IPS DF 4.7 (cell line): ENCODE measurements around the gene KCNN3.

ENCODE experiments used
- DNase-seq: peaks from one replicate; pipeline ENCODE4 v3.0.0-alpha.2; 2013; ENCODE audit warnings: low spot score; ENCODE audit errors: extremely low read depth

Gene KCNN3

DNA sequence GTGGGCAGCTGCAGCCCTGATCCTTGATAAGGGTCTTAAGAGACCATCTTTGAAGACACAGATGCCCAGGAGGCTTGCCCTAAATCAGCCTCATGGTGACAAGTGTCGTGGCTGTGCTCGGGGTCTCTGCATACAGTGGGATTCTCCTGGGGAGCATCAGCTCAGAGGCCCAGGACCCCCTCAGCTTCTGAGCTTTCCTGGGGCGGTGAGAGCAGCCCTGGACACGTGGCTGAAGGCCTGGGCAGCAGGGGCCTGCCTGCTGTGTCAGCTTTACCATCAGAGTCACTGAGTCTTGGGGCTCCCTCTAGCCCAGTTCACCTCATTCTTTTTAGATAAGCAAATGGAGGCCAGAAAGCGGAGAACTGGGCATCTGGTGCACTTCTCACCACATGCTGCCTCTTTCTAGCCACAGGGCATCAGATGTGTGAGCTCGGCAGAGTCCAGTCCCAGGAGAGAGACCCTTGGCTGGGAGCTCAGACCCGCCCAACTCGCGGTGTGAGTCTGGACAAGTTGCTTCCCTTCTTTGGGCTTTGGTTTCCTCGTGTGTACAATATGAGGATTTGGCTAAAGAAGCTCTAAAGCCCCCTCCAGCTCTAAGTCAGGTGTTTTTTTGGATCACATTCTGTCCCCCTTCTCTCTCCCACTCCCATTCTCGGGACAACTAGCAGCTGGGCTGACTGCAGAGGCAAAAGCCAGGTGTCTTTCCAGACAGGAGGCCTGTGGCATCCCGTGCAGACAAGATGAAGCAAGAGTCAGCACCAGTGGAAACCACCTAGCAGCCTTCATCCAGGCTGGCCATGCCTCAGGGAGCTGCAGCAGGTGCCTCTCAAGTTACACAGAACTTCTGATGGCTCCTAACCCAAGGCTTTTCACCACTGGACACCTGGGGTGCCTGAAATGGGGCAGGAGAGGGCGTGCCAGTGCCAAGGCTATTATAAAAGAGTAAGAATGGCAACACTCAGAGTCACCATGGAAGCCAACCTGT lies 119.1 kb downstream of the KCNN3 start:
- no peak for DNase-seq

DNA sequence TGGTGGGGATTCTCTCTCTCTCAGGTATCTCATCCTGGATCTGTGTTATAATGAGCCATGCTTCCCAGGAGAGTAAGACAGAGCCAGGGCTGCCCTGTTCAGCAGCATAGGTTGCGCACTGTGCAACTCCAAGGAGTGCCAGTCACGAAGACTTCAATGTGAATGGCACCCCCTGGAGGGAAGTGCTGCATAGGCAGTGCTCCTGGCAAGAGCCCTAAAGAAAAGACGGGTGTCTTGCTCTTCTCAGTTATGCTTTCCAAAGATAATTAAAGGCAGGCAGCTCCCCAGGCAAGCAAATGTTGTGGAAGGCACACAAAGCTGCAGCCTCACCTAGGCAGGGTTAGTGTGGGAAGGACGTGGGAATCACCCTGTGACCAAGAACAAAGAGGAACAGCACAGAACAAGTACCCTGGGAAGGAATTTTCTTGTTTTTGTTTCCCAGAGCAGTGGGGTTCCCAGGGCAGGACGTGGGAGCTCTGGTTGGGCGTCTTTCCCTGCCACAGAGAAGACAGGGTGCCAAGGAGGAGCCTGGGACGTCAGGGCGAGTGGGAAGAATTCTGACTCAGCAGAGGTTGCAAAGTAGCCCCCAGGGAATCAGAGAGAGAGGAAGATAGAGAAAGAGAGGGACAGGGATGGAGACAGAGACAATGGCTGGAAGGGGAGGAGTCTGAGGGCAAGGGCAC lies 120.9 kb downstream of the KCNN3 start:
- DNase-seq: no peak

DNA sequence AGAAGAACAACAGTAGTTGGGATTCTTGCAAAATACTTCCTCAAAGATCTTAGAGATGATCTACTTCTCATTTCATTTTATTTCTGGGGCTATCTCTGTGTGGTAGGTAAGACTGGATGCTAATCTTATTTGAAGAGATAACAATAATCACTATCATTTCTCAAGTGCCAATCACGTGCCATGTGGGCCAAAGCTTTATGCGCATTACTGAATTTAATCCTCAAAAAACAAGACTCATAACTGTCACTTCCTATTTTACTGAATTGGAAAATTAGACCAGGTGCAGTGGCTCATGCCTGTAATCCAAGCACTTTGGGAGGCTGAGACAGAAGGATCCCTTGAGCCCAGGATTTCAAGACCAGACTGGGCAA lies 121.7 kb downstream of the KCNN3 start:
- no peak for DNase-seq

DNA sequence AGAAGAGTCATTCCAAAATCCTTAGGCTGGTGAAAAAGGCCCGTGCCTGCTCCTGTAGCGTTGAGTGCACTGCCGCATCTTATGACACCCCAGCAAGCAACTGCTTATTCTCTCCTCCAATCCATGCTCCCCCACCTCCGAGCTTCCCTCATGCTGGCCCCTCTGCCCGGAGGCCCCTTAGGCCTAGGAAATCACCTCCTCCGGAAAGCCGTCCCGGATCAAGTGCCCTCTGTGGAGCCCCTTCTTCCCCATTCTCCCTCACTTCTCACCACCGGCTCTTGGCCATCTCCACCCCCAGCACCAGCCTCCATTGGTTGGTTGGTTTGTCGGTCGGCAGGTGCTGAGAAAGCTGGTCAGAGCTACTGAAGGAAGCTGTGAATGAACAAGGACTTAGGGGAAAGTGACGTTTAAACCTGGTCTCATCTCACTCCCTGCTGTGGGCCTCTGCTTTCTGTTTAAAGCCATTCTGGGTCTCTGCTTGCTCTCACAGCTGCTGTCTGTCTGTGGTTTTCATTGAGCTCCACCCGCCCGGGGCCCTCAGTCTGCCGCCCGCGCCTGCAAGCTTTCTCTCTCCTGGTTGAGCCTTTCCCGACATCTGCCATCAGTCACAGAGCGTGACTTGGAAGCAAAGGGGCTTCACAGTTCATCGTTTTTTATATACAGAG lies 122.2 kb downstream of the KCNN3 start:
- DNase-seq: no peak

DNA sequence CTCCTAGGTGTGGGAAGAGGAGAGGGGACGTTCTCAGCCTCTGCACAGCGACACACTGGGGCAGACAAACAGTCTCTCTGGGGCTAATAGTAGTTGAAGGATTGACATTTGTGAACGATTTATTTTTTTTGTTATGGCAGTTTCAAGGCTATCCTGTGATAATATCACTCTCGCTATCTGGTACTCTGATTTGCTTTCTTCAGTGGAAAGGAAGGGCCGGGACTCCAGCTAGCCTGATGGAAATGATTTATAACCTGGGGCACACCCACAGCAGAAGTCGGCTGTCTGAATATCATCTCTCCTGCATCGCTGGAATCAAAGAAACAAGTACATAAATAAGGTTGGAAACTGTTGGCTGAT lies 122.7 kb downstream of the KCNN3 start:
- DNase-seq: no peak

DNA sequence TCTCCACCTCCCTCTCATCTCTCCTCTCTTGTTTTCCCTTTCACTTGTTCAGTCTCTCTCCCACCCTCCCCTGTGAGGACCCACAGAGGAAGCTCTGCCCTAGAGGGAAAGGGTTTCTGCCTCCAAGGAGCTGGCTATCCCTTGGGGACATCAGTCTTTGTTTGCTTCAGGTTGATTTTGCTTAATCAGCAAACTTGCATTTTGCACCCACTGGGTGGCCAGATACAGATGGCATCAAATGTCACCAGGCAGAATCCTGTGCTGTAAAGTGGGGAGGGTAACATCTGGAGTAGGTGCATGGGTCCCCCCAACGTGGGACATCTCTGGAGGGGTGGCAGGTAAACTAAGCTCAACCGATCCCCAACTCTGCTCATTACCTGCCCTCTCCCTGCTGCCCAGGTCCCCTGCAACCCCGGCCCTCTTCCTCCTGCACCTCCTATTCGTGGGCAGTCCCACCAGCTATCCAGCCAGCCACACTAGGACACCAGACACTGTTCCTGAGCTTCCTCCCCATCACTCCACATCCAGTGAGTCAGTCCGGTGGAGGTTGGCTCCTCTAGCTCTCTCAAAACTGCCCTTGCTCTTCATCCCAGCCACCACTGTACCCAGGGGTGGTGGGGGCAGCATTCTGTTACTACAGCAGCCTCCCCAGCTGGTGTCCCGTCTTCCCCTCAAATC lies 123.3 kb downstream of the KCNN3 start:
- DNase-seq: no peak

DNA sequence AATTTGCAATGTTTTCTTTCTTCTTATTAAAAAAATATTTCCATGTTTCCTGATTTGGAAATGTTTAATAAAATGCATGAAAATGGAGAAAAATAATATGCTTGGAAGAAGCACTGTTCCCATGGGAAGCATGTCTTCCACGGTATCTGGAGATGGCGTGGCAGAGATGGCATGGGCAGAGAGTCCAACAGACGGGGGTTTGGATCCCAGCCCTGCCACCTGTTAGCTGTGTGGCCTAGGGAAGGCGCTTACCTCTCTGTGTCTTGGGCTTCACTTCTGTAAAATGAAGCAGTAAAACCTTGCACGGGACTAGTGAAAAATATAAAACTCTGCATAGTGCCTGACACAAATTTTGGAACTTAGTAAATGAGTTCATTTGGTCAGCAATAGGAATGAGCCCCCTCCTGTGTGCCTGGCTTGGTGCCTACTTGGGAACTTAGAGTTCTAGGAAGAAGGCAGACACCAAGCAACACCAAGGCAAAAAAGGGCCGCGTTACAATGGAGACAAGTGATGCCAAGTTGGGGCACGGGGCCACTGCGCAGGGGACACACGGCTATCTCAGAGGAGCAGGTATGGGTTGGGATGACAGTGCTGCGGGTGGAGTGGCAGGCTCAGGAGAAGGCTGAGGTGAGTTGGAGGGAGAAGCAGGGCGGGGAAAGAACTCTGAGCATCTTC lies 124.2 kb downstream of the KCNN3 start:
- DNase-seq: no peak

DNA sequence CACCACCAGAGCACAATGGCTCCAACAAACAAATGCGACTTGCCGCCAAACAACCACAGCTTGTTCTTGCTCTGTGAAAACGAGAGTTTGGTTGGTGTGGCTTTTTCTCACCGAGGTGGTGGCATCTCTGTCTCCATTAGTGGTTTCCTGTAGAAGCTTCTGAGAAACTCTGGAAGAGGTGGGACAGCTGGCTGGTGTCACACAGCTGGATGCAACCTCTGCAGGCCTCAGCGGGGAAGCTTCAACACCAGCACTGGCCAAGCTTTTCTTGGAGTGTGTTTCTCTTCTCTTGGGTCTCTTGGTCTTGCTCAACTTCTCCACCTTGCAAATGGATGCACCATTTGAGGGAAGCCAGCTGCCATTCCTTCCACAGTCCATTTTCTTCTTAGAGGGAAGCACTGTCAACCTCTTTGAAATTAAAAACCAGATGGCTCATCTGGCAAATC lies 124.8 kb downstream of the KCNN3 start:
- DNase-seq: no peak

DNA sequence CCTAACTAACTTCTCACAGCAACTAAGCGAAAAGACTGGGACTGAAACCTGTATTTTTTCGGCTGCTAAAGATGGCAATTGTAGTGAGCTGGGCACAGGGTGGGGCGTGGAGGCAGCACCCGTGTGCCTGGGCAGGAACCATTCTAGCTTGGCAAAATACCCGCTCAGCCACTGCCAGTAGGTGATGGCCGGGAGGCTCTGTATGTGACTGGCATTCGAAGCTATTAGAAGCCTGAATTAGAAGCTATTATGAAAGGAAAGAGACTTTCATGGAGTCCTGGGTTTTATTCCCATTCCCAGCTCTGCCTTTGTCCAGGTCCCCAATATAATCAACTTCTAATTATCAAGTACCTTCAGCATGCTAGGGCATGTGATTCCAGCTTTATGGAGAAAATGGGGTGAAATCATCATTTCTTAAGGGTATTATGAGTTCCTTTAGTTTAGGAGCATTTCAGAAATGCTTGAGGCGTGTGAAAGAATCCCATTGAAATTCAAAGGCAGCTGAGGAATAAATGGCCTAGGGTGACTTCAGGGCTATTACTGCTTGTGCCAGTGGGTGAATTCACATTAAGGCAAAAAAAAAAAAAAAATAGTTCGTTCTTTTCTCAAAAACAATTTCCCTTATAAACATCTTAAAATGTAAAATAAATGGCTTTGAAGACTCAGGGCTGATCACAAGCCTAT lies 125.6 kb downstream of the KCNN3 start:
- no peak for DNase-seq

DNA sequence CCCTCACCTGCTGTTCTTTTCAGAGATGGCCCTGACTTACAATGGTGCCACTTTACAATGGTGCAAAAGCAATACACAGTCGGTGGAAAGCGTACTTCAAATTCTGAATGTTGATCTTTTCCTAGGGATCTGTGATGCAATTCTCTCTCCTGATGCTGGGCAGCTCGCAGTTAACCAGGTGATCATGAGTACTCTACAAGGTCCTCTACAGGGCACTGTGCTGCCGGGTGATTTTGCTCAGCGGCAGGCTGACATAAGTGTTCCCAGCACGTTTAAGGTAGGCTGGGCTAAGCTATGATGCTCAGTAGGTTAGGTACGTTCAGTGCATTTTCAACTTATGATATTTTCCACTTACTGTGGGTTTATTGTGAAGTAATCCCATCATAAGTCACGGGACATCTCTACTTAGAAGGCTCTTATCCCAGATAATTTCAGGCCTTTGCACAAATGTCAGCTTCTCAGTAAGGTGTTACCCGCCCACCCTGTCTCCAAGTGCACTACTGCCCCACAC lies 126.5 kb downstream of the KCNN3 start:
- no peak for DNase-seq

DNA sequence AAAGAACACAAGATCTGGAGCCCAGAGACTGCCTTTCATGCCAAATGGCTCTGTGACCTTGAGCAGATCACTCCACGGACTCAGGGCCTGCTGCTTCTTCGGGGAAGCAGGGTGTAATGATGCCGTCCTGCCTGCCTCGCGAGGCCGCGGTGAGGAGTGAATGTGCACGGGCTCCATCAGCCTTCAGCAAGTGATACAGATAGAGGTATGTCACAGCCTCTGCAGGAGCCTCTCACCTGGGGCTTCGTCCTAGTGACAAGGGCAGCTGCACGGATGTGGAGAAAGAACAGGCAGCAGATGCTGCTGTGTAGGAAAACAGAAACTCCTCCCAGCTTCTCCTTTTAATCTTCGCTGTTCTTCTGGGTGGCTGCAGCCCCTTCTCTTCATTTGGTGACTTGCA lies 127.5 kb downstream of the KCNN3 start:
- no peak for DNase-seq

DNA sequence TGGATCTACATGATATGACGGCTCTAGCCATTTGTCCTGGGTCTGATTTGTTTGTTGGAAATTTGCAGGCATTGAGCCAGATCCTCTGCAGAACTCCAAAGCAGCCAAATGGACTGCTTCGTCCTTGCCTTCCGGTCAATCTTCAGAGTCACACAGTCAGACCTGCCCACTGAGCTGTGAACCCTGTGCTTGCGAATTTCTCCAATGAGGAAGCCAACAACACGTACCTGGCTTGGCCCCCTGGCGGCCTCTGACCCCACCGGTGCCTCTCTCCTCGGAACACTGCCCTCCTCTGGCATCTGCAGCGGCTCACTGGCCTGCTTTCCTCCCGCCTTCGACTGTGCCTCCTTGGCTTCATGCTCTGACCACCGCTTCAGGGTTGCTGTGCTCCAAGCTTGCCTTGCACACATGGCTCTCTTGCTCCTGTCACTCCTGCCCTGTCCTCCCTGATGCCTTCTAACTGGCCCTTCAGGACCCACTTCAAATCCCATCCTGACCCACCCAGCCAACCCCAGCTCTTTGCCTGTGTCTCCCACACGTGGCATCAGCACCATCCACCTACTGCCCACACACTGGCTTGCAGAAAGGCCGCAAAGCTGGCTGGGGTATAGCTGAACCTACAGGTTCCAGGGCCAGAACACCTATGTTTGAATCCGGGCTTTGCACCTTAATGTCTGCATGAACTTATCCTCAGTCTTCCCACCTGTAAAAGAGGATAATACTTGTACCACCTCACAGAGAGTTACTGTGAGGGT lies 128.2 kb downstream of the KCNN3 start:
- peak; percentile 64 for DNase-seq

DNA sequence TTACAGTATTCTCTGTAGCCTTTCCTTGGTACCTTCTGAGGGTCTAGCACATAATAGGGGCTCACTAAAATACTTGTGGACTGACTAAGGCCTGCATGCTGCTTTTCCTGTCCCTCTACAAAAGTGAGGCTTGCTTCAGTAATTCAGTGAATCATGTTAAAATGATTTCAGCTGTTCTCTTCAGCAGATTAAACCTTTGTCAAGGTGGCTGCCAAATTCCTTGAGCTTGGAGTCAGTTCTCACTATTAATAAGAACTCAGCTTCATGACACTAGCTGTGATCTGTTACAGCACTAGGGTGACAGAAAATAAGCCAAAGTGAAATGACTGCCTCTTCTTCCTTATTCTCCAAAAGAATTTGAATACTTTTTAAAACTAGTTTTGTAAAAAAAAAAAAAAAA lies 128.8 kb downstream of the KCNN3 start:
- no peak for DNase-seq

DNA sequence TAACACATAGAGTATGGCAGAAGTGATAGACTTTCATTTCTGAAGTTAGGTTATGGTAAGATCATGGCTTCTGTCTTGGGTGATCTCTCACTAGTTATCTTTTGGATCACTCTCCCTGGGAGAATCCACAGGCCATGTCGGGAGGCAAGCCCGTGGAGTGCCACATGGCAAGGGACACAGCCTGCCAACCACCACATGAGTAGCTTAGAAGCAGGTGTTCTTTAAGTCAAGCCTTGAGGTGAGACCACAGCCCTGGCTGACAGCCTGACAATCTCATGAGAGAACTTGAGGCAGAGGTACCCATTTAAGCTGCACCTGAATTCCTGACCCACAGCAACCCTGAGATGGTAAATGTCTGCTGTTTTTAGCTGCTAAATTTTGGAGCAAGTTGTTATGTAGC lies 130.4 kb downstream of the KCNN3 start:
- no peak for DNase-seq

DNA sequence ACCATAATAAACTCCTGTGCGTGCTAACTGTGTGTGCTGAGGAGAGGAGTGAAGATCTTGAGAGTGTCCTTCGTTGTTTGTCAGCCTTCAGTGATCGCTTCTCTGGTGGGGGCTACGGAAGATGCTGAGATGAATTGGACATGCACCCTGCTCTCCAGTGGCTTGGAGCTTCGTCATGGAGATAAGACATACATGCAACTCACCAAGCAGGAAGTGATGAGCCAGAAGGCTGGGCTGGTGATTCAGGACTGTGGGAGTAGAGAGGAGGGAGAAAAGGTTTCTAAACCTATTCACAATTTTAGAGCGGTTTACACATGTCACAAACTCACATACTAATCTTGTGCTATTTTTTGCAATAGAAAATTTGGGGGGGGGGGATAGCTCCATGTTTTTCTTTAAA lies 133.2 kb downstream of the KCNN3 start:
- DNase-seq: no peak

DNA sequence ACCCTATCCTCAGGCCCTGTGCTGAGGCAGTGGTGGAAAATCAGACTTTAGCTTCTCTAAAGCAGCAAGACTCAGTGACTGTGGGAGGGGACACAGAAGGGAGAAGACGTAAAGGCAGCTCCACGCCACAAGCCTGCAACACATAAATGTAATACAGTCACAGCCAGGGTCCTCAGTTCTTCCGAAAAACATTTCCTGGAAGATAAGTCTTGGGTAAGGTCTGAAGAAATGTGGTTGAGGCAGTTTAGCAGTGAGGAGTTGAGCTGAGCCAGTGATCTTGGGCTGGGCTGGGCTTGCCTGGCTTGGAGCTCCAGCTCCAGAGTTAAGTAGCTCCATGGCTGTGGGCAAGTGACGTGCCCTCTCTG lies 134.3 kb downstream of the KCNN3 start:
- no peak for DNase-seq

DNA sequence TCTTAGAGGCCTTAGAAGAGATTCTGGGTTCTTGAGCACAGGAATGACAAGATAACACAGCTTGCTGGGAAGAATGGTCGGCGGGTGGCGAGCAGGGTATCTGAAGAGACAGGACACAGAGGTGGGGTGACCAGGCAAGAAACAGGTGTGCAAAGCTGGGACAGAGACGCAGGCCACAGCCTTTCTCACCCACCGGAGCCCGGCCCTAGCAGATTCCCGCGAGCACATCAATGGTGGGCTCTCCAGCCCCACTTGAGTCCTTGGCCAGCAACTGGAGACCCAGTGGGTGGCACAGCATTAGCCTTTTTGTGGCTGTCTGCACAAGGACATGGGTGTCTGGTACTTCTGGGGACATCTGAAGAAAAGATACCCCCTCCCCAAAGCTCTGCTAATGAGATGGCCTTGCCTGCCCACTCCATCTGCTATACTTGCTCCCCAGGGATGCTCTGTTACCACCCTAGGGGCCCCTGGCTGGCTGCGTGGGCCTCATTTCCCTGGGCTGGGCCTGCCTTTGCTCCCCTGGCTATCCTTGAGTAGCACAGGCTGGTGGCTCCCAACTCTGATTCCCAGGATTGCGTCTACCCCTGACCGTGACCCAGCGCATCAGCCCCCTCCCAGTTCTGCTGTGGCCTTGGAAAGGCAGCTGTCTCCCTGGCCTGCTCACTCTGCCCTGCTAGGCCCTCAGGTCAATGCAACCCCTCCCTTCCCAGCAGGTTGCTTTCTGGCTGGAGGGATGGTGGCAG lies 134.8 kb downstream of the KCNN3 start:
- DNase-seq: no peak

DNA sequence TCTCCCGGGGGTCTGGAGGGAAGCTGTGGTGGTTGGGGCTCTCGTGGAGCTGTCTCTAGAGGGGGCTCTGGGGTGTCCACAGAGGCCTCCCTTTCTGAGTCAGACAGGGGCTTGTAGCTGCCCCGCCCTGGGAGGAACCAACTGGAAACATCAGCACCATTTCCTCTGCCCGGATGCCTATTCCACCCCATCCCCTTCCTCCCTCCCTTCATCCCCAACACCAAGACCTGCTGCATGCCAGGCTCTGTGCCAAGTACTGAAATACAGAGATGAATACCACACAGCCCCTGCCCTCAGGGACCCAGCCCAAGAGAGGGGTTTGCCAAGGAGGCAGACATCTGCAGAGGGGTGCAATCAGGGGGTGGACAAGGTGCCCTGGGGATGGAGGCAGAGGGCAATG lies 136.5 kb downstream of the KCNN3 start:
- DNase-seq: no peak

DNA sequence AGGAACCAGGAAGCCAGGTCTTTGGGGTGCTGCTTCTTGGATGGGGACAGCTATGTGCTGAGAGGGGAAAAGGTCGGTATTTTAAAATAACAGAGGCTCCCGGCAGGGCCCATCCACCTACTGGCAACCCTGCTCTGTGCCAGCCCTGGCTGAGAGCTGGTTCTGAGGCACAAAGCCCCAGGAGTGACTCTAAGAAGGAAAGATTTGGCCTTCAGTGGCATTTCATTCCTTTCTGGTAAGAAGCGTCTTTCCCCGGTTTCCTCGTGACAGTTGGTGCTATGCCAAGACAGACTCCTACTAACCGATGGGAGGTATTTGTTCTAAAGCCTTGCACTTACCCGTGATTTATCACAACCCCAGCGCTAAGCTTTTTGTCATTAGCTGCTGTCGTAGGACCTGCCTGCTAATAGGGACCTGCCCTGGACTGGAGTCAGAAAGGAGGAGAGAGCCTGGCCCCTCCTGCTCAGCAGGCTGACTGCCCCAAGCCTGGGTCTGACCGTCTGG lies 139.0 kb downstream of the KCNN3 start:
- no peak for DNase-seq
